ENCODE measurements around the gene IL21R.

IL21R gene
- total RNA-seq, result 74.1 to 319 (median 91.9) reads per million in 3 experiments

DNA sequence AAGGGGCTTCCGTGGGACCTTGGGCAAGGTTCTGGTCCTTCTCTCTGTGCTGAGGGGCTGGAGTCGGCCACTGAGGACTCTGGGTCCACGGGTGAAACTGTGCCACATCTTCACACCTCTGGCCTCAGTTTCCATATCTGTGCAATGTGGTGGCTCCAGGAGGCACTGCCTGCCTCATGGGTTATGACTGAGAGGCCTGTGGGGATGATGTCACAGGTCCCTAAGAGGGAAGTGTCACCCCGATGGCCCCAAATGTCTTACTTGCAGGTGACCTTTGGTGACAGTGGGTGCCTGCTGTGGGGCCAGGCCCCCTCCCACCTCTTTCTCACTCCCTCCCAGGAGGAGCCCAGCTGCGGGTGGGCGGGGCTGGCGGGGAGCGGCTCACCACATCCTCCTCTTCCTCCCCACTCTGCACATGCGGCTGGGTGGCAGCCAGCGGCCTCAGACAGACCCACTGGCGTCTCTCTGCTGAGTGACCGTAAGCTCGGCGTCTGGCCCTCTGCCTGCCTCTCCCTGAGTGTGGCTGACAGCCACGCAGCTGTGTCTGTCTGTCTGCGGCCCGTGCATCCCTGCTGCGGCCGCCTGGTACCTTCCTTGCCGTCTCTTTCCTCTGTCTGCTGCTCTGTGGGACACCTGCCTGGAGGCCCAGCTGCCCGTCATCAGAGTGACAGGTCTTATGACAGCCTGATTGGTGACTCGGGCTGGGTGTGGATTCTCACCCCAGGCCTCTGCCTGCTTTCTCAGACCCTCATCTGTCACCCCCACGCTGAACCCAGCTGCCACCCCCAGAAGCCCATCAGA, at the start of gene IL21R:
TSS of gene IL21R (plus strand) at position 407 of the 801 bp plus-strand sequence. CDS start 27,898 bp downstream, outside the sequence.
- peak; percentile 93 for DNase-seq

DNA sequence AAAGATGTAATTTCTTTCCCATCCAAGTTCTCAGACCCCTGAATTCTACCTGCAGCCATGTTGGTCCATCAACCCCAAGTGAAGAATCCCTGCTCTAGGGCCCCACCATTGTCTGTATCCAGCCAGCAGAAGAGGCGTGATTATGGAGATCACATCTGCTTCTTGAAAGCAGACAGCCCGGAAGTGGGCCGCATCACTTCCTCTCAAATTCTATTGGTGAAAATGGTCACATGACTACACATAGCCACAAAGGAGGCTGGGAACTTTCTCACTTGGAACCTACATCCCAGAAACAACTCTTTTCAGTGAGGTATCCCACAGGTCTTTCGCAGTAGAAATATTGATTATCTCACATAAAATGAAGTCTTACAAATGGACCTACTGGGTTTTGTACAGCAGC, 48.1 kb upstream of the IL21R start:
- no peak for DNase-seq

DNA sequence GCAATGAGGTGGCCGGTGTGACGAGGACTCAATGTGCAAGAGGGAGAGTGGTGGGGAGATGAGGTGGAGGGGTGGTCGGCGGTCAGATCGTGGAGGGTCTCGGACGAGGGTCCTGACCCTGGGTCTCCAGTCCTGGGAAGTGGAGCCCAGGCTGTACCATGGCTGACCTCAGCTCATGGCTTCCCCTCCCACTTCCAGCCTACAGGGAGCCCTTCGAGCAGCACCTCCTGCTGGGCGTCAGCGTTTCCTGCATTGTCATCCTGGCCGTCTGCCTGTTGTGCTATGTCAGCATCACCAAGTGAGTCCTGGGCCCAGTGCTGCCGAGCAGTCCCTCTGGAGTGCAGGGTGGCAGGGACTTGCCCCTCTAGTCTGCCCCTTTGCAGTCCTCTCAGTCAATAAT, 46.4 kb upstream of the IL21R start:
- DNase-seq, result no peak

DNA sequence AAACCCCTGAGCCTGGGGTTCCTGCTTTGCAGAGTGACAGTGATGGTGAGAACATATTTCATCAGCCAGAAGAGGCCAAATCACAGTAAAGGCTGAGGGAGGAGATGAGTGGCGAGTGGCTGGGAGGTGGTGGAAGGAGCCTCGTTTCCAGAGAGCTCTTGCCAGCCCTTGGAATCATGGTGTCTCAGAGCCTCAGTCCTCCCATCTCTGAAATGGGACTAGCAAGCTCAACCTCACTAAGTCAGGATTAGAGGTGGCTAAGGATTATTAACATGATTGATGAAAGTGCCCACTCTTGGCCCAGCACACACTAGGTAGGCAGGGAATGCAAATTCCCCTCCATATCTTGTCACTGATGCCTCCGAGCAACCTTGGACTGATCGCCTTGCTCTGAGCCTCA, 45.2 kb upstream of the IL21R start:
- DNase-seq, result no peak

DNA sequence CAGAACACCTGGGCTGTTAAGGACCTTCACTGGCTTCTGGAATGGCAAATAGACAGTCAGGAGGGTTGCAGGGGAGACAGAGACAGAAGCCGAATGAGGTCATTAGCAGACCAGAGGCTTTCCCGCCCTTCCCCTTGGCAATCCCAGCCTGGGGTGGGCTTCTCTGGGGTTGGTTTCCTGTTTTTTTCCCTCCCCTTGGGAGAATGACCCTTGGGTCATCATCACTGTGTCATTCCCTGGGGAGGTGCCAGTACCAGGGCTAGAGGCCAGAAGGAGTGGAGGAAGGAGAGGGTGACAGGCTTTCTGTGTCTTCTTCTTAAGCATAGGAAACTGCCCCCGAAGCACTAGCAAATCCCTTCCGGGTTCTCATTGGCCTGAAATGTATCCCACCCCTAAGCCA, 42.9 kb upstream of the IL21R start:
- DNase-seq, result no peak

DNA sequence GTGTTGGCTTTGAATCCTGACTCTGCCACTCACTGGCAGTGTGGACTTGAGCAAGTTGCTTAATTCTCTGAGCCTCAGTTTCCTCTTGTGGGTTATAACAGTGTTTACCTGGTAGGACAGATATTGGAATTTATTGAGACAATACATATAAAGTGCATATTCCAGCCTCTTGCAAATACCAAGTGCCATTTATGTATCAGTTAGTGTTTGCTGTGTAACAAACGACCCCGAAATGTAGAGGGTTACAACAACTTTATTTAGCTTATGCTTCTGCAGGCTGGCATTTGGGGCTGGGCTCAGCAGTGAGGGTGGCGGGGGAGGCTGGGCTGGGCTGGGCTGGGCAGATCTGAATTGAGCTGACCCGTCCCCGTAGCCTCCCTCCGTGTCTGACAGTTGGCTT, 42.4 kb upstream of the IL21R start:
- no peak for DNase-seq

DNA sequence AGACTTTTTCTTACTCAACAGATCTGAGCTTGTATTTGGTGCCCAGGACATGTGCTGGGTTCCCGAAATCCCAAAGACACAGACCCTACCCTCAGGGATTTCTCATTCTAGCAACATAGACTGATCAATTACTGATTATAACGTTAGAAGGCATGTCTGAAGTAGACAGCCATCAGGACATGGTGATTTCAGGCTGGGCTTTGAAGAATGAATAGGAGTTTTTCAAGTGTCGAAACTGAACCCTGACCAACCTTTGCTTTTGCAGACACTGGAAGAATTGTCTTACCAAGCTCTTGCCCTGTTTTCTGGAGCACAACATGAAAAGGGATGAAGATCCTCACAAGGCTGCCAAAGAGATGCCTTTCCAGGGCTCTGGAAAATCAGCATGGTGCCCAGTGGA, 40.0 kb upstream of the IL21R start:
- DNase-seq, result no peak

DNA sequence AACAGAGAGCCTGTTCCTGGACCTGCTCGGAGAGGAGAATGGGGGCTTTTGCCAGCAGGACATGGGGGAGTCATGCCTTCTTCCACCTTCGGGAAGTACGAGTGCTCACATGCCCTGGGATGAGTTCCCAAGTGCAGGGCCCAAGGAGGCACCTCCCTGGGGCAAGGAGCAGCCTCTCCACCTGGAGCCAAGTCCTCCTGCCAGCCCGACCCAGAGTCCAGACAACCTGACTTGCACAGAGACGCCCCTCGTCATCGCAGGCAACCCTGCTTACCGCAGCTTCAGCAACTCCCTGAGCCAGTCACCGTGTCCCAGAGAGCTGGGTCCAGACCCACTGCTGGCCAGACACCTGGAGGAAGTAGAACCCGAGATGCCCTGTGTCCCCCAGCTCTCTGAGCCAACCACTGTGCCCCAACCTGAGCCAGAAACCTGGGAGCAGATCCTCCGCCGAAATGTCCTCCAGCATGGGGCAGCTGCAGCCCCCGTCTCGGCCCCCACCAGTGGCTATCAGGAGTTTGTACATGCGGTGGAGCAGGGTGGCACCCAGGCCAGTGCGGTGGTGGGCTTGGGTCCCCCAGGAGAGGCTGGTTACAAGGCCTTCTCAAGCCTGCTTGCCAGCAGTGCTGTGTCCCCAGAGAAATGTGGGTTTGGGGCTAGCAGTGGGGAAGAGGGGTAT, 39.3 kb upstream of the IL21R start:
- no peak for DNase-seq

DNA sequence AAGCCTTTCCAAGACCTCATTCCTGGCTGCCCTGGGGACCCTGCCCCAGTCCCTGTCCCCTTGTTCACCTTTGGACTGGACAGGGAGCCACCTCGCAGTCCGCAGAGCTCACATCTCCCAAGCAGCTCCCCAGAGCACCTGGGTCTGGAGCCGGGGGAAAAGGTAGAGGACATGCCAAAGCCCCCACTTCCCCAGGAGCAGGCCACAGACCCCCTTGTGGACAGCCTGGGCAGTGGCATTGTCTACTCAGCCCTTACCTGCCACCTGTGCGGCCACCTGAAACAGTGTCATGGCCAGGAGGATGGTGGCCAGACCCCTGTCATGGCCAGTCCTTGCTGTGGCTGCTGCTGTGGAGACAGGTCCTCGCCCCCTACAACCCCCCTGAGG, 38.7 kb upstream of the IL21R start:
- DNase-seq, result no peak

DNA sequence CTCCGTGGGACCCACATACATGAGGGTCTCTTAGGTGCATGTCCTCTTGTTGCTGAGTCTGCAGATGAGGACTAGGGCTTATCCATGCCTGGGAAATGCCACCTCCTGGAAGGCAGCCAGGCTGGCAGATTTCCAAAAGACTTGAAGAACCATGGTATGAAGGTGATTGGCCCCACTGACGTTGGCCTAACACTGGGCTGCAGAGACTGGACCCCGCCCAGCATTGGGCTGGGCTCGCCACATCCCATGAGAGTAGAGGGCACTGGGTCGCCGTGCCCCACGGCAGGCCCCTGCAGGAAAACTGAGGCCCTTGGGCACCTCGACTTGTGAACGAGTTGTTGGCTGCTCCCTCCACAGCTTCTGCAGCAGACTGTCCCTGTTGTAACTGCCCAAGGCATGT, 38.2 kb upstream of the IL21R start:
- DNase-seq, result no peak

DNA sequence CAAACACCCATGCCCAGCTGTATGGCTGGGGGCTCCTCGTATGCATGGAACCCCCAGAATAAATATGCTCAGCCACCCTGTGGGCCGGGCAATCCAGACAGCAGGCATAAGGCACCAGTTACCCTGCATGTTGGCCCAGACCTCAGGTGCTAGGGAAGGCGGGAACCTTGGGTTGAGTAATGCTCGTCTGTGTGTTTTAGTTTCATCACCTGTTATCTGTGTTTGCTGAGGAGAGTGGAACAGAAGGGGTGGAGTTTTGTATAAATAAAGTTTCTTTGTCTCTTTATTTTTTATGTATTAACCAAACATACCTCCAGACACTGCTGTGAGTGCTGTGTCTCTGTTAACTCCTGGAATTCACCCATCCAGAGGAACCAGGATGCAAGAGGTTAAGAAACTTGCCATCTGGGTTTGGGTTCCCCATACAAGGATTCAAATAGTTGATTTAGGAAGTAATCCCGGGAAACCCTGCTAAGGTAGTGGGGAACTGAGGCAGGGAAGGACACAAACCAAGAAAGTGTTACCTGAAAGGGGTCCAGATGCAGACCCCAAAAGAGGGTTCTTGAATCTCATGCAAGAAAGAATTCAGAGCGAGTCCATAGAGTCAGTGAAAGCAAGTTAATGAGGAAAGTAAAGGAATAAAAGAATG, 37.4 kb upstream of the IL21R start:
- DNase-seq, result no peak

DNA sequence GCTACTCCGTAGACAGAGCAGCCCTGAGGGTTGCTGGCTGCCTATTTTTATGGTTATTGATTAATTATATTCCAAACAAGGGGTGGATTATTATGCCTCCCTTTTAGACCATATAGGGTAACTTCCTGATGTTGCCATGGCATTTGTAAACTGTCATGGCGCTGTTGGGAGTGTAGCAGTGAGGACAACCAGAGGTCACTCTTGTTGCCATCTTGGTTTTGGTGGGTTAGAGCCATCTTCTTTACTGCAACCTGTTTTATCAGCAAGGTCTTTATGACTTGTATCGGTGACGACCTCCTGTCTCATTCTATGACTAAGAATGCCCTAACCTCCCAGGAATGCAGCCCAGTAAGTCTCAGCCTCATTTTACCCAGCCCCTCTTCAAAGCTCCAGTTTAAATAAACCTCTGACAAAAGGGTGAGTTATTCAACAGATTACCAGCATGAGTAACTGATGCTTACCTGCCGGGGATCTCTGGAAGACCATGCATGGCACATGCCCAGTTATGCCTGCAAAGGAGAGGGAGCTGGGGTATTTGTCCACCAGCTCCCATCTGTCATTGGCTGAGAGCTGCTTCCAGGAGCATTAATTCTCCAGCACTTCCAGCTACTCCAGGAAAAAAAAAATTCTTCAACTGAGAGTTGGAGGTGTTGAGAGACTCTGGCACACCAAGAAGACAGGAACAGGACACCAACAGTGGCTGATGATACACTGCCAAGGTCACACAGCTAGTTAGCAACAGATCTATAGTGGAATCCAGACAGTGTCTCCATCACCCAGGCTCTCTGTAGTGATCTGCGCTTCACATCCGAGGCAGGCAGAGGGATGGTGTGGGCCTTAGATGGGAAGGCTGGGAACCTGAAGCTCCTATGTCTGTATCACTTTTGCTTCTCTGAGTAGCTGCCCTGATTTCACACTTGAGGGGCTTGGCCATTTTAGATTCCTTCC, 36.6 kb upstream of the IL21R start:
- DNase-seq, result no peak

DNA sequence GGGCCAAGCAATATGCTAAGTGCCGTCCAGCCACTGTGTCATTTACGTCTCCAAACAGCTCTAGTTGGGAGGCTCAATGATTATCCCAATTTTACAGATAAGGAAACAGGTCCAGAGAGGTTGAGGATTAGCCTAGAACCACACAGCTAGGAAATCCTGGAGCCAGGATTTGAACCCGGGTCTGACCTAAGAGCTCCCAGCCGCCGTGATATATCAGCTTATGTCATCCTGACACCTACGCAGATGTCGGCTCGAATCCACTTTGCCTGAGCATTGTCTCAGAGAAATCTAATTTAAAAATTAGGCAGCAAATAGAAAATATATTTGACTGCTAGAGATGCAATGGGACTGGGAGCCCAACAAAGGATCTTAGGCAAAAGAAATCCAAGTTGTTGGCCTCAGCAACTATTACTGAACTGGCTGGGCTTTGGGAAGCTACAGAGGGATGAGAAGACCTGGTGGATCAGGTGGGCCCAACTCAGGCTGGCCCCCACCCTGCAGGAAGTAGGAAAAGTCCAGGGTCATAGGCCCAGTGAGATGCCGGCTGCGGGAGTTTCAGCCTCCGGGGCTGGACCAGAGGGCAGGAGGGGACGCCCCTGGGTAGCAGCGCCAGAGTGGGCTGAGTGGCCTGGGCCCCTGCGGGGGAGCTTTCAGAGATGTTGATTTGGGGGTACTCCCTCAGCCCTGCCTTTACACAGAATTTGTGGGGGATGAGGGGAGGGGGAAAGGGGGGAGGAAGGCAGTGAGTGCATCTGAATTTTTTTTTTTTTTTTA, 35.1 kb upstream of the IL21R start:
- no peak for DNase-seq

DNA sequence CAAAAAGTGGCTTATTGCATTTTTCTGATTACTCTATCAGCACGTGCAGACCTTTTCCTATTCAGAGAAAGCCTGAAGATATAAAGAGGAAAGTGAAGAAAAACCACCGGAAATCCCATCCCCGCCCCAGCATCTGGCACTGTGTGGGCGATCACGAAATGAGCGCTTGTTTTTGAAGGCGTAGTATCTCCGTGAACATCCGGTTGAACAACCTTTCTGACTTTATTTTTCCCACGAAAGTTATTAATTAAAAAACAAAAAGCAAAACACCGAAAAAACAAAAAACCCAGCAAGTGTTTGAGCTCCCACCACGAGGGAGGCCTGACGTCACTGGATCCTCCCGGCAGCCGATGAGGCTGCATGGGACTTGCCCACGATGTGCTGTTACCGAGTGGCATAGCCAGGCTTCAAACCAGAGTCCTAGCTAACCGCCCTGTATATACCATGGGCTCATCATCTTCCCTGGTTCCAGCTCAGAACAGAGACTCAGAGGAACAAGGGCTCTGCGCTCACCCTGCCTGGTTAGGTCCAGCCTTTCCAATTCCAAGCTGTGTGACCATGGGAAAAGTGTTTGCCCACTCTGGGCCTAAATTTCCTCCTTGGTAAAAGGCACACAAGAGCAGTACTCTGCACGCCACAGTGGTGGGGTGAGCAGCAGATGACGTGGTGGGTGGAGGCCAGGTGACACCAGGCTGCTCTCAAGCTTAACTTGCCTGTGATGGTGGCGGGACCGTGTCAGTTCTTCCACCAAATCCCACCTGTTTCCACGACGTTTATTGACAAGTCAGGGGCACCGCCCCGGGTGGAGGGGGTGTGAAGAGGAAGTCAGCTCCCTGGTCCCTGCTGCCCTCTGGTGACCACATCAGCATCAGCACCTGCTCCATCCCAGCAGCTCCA, 34.3 kb upstream of the IL21R start:
- DNase-seq, result peak; percentile 95

DNA sequence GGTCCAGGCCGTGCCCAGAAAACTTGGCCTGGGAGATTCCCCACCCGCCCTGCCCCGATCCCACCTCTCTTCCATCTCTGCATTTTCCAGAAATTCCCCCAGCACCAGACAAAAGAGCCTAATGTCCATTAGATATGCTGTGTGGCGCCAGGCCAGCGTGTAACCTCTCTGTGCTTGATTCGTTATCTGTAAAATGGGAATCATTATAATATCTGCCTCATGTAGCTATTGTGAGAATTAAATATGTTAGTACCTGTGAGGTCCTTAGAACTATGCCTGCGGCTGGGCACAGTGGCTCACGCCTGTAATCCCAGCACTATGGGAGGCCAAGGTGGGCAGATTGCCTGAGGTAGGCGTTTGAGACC, 33.6 kb upstream of the IL21R start:
- DNase-seq, result no peak

DNA sequence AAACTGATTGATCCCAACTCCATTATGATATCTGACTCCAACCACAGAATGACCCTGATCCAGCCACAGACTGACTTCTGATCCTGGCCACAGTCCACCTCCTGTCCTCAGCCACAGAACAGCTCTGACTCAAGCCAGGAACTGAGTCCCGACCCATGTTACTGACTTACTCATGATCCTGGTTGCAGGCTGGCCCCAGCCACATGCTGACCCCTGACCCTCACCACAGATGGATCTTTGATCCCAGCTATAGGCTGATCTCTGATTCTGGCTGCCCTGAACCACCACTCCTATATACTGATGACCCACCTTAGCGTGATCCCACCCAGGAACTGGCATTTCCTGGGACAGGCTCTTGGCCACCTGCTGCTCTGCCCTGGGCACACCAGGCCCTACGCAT, 32.2 kb upstream of the IL21R start:
- DNase-seq, result no peak

DNA sequence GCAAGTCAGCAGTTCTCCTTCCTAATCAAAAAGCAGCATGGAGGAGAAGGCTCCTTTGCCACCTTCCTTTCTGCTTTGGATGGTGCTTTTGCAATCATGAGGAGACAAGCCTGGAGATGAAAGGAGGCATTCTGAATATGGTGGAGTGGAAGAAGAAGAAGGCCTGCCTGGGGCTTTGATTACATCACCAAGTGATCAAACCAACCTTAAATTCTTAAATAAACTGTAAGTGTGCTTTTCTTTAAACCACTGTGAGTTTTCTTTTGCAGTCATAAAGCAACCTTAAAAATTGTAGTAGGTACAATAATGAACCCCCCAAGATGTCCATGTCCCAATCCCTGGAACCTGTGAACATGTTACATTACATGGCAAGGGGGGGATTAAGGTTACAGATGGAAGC, 31.7 kb upstream of the IL21R start:
- DNase-seq, result no peak

DNA sequence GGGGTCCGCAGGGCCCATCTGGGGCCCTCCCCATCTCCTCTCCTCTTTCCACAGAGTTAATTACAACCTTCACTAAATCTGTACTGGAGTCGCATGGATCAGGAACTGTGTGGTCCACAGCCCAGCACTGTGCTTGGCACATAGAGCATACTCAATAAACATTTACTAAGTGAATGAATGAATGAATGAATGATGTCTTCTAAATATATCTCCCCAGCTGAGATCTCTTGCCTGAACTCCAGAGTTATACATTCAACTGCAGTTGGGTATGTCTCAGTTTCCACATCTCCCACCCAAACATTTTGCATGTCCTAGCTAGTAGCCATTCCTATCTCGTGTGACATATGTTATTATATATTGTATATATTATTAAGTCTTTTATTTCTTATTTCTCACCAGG, 28.7 kb upstream of the IL21R start:
- DNase-seq, result no peak

DNA sequence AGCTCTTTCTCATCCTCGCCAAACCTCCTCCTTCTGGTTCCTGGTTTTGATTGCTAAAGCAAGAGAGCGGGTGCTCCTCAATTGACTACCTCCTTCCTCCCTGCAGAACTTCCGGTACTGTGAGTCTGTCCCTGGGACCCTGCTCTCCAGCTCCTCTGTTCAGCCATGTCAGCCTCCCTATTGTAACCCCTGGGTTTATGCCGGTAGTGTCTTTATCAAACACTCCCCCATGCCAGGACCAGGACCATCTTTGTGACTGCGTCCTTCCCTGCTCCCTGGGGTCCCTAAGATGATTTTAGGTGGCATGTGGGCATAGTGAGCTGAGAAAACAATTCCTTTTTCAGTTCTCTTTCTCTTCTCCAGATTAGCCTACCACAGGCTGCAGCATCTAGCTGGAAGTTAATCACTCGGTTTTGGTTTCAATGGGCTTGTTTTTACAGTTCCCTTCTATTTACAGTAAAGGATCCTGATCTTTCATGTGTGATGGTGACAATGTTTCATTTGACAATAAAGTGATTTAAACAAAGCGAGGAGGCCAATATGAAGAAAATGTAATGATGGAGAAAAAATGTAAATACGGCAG, 27.7 kb upstream of the IL21R start:
- DNase-seq, result no peak

DNA sequence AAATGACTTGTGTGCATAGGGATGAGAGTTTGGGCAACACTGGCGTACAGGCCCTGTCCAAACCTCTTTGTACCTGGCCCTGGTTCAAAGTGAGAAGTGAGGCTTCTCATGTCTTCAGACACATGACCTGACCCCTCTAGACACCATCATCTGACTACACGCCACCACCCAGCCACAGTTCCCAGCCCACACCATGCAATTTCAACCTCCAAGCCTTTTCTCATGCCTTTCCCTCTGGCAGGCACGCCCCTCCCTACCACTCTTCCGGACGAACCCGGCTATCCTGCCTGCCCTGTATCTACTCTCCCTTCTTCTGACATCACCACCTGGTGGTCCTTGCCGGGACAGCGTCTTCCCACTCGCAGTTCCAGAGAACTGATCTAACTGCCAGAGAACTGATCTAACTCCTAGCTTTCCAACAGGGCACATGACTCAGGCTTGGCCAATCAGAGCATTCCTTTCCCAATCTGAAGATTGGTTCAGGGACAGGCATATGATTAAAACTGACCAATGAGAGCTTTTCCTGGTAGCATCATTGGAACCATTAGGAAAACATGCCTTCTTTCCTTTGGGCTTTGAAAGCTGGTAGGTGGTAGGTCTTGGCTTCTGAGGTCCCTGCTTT, 27.1 kb upstream of the IL21R start:
- DNase-seq, result no peak
